ENCODE data around the gene NELFCD.
A peak's percentile ranks its signal among the peaks of the same experiment; 100 is the strongest.

DNA sequence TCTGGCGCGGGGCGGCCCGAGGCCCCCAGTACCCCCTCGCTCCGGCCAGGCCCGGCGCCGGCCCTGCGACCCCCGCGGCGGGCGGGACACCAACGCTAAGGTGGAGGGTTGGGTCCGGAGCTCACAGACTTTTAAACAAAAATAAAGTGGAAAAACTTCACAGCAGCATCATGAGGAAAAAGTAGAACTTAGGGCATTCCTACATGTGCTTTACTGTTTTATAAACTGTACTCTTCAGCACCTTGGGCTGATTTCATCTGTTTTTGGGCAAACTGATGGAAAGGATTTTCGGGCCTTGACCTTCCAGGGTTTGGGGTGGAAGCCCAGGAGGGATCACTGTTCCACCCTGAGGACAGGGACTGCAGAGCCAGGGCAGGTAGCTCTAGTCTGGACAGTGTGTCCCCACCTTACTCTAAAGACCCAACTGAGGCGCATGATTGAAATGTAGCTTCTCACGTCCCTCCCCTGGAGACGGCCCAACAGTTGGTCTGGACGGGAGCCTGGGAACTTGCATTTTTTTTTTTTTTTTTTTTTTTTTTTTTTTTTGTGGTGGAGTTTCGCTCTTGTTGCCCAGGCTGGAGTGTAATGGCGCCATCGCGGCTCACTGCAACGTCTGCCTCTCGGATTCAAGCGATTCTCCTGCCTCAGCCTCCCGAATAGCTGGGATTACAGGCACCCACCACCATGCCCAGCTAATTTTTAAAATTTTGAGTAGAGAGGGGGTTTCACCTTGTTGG is 740 bp downstream of the NELFCD start:
- TF ChIP-seq, protein P1, sequence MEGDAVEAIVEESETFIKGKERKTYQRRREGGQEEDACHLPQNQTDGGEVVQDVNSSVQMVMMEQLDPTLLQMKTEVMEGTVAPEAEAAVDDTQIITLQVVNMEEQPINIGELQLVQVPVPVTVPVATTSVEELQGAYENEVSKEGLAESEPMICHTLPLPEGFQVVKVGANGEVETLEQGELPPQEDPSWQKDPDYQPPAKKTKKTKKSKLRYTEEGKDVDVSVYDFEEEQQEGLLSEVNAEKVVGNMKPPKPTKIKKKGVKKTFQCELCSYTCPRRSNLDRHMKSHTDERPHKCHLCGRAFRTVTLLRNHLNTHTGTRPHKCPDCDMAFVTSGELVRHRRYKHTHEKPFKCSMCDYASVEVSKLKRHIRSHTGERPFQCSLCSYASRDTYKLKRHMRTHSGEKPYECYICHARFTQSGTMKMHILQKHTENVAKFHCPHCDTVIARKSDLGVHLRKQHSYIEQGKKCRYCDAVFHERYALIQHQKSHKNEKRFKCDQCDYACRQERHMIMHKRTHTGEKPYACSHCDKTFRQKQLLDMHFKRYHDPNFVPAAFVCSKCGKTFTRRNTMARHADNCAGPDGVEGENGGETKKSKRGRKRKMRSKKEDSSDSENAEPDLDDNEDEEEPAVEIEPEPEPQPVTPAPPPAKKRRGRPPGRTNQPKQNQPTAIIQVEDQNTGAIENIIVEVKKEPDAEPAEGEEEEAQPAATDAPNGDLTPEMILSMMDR (IDR thresholded peaks at IDR 0.05; ENCODE audit: poor library complexity, severe bottlenecking): no peak
- TF ChIP-seq RAD21 (conservative IDR thresholded peaks at IDR 0.05) (no peak), TAF1 (IDR thresholded peaks at IDR 0.05; ENCODE audit: low read depth) (no peak), SMC3 (conservative IDR thresholded peaks at IDR 0.05; ENCODE audit: poor library complexity) (no peak), POLR2AphosphoS5 (IDR thresholded peaks at IDR 0.05) (no peak), MXI1 (conservative IDR thresholded peaks at IDR 0.05; ENCODE audit: poor library complexity, severe bottlenecking) (peak; percentile 84), EP300 (conservative IDR thresholded peaks at IDR 0.05; ENCODE audit: poor library complexity, severe bottlenecking) (no peak), EZH2 (IDR thresholded peaks at IDR 0.05; ENCODE audit: borderline replicate concordance, insufficient read depth, low read length, poor library complexity, severe bottlenecking) (no peak)
- TF ChIP-seq, protein P2, sequence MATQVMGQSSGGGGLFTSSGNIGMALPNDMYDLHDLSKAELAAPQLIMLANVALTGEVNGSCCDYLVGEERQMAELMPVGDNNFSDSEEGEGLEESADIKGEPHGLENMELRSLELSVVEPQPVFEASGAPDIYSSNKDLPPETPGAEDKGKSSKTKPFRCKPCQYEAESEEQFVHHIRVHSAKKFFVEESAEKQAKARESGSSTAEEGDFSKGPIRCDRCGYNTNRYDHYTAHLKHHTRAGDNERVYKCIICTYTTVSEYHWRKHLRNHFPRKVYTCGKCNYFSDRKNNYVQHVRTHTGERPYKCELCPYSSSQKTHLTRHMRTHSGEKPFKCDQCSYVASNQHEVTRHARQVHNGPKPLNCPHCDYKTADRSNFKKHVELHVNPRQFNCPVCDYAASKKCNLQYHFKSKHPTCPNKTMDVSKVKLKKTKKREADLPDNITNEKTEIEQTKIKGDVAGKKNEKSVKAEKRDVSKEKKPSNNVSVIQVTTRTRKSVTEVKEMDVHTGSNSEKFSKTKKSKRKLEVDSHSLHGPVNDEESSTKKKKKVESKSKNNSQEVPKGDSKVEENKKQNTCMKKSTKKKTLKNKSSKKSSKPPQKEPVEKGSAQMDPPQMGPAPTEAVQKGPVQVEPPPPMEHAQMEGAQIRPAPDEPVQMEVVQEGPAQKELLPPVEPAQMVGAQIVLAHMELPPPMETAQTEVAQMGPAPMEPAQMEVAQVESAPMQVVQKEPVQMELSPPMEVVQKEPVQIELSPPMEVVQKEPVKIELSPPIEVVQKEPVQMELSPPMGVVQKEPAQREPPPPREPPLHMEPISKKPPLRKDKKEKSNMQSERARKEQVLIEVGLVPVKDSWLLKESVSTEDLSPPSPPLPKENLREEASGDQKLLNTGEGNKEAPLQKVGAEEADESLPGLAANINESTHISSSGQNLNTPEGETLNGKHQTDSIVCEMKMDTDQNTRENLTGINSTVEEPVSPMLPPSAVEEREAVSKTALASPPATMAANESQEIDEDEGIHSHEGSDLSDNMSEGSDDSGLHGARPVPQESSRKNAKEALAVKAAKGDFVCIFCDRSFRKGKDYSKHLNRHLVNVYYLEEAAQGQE (IDR thresholded peaks at IDR 0.05; ENCODE audit: borderline replicate concordance): no peak
